ENCODE results near the gene DND1.
"Not testable (repeated sequence)": the region's sequence is repeated elsewhere in the genome, so short reads cannot be mapped to it uniquely, and the experiment has no call there.

Gene DND1

GRCh38 chr5:140632366-140633020 lies 40.9 kb downstream of the DND1 start:
- in situ Hi-C loops (cut with MboI; ENCODE audit: low sequenced_read_pairs) = loop anchor here (10.0 kb wide), 1 partner anchor 58 kb away; no protein-coding TSS in a partner anchor

- in situ Hi-C loops (cut with MboI; ENCODE audit: low sequenced_read_pairs) = loop anchor here (10.0 kb wide), 1 partner anchor 57 kb away; no protein-coding TSS in a partner anchor
Measured at GRCh38 chr5:140631831-140632365, 41.5 kb downstream of the DND1 start.

- in situ Hi-C loops (cut with MboI; ENCODE audit: low sequenced_read_pairs) = loop anchor here (10.0 kb wide), 1 partner anchor 56 kb away; no protein-coding TSS in a partner anchor
Measured at GRCh38 chr5:140631036-140631417, 42.3 kb downstream of the DND1 start.

- in situ Hi-C loops (cut with MboI; ENCODE audit: low sequenced_read_pairs) = loop anchor here (10.0 kb wide), 1 partner anchor 56 kb away; no protein-coding TSS in a partner anchor
Measured at GRCh38 chr5:140630292-140631035, 42.9 kb downstream of the DND1 start.

- in situ Hi-C loops (cut with MboI; ENCODE audit: low sequenced_read_pairs) = no loop called here
Measured at GRCh38 chr5:140628711-140629110, 44.7 kb downstream of the DND1 start.

- in situ Hi-C loops (cut with MboI; ENCODE audit: low sequenced_read_pairs) = no loop called here
Measured at GRCh38 chr5:140627972-140628371, 45.4 kb downstream of the DND1 start.

GRCh38 chr5:140624886-140625285 lies 48.5 kb downstream of the DND1 start:
- in situ Hi-C loops (cut with MboI; ENCODE audit: low sequenced_read_pairs) = not testable (repeated sequence)

GRCh38 chr5:140623061-140623460 lies 50.3 kb downstream of the DND1 start:
- in situ Hi-C loops (cut with MboI; ENCODE audit: low sequenced_read_pairs) = not testable (repeated sequence)

- in situ Hi-C loops (cut with MboI; ENCODE audit: low sequenced_read_pairs) = no loop called here
Measured at GRCh38 chr5:140622301-140622700, 51.1 kb downstream of the DND1 start.
